NCI-H524 (cell line): ENCODE data around the gene COL17A1.
A peak's percentile ranks its signal among the peaks of the same experiment; 100 is the strongest.

Source experiments
- DNase-seq, 2 experiments: peaks; one replicate each; lab custom pipeline; 2025; lab: John Stamatoyannopoulos, UW

COL17A1 gene

DNA sequence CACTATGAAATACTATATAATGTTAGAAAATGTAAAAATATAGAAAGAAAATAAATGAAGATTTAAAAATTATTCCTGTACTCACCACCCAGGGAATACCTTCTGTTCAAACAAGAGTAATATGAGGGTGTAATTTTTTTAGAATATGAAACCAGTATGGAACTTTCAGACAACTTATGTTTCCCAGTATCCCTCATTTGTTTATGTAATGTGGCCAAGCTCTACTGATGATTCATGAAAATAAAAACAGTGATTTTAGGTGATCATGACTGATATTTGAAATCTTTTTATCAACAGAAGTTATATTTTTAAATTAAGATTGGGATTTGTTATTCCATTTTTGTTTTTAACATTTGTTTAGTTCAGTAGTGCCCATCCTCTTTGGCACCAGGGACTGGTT lies 100.0 kb downstream of the COL17A1 start:
- DNase-seq: no peak

DNA sequence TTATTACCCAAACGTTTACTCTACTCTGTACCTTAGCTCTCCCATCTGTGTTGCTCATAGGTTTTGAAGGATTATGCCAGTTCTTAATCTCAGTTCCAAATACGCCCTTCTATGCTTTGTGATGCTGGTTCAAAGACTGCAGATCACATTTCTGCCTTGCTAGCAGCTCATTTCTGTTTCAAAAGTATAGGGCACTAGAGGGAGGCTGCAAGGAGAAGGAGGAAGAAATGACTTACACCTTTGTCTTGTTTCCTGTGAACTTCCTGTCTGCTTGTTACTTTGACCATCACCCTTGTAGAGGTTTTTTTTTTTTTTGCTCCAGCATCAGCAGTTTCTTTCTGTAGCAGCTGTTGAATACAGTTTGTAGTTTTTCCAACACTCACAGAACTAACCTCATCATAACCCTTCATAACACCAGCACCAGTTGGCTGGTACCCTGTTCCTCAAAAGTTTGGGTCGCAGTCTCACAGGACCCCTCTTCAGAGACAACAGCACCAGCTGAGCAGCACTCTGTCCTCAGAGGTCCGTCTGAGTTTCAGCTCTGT lies 102.2 kb downstream of the COL17A1 start:
- no peak for DNase-seq

DNA sequence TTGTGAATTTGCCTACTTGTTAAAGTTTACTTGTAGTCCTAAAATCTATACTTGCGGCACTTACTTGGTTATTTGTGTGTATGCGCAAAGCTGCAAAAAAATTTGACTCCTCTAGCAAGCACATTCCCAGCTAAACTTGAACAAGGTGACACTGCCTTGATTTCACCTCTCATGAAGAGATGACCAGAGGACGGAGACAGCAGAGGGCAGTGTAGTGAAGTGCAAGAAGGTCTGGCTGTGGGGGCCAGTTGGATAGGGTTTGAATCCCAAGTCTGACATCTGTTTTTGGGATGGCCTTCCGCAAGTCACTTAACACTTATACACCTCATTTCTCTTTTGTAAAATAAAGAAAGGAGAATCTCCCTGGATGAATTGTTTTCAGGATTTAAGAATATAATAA lies 103.0 kb downstream of the COL17A1 start:
- DNase-seq: peak in 1 of 2 experiments; percentile 22
